HCT116 (cell line): ENCODE results near the gene CADPS2.

Experiments used
- EGR1 ChIP-seq: IDR thresholded peaks from 2 replicates; pipeline ENCODE4 v1.6.1; 2012; ENCODE audit warnings: low read depth
- EZH2 ChIP-seq: fragments of 200-600 bp; sonication (generic); IDR thresholded peaks from 2 replicates; pipeline ENCODE4 v1.6.1; 2017; ENCODE audit warnings: antibody characterized with exemption, mixed run types
- POLR2A ChIP-seq: IDR thresholded peaks from 2 replicates; pipeline ENCODE4 v1.7.0; 2011; ENCODE audit warnings: borderline replicate concordance; ENCODE audit not compliant: insufficient read depth, insufficient read length; ENCODE audit errors: extremely low read depth
- POLR2AphosphoS5 ChIP-seq: IDR thresholded peaks from 2 replicates; pipeline ENCODE4 v1.6.1; 2011; ENCODE audit warnings: mild to moderate bottlenecking, low read depth, low read length, moderate library complexity
- TCF7L2 ChIP-seq: IDR thresholded peaks from 2 replicates; pipeline ENCODE4 v1.7.0; 2011; ENCODE audit warnings: borderline replicate concordance, inconsistent platforms; ENCODE audit not compliant: insufficient read depth, insufficient read length; ENCODE audit errors: extremely low read depth
- ZNF274 ChIP-seq: fragments of 200-500 bp; sonication (Bioruptor generic); IDR thresholded peaks from 2 replicates; pipeline ENCODE4 v1.6.1; 2014; ENCODE audit warnings: mild to moderate bottlenecking, low read depth, low read length, inconsistent platforms
- TF ChIP-seq, protein P1 (sequence below), 3 experiments: fragments of 200-600 bp in 1 of 3; sonication (generic) in 1 of 3; IDR thresholded peaks in 2 of 3; conservative IDR thresholded peaks in 1 of 3; 2 replicates each; pipeline ENCODE4 v1.5.1; 2012 to 2017; ENCODE audit warnings: low read depth in 2 of 3, low read length in 2 of 3, antibody characterized with exemption in 1 of 3, borderline replicate concordance in 1 of 3, control low read depth in 1 of 3, mild to moderate bottlenecking in 1 of 3, mixed read lengths in 1 of 3, mixed run types in 1 of 3, moderate library complexity in 1 of 3; ENCODE audit not compliant: insufficient read depth in 1 of 3
- TF ChIP-seq, protein P2 (sequence below): IDR thresholded peaks from 2 replicates; pipeline ENCODE4 v1.6.1; 2011; ENCODE audit warnings: mild to moderate bottlenecking, low read length, moderate library complexity; ENCODE audit not compliant: insufficient replicate concordance; ENCODE audit errors: extremely low read depth

- TF ChIP-seq, protein P1, sequence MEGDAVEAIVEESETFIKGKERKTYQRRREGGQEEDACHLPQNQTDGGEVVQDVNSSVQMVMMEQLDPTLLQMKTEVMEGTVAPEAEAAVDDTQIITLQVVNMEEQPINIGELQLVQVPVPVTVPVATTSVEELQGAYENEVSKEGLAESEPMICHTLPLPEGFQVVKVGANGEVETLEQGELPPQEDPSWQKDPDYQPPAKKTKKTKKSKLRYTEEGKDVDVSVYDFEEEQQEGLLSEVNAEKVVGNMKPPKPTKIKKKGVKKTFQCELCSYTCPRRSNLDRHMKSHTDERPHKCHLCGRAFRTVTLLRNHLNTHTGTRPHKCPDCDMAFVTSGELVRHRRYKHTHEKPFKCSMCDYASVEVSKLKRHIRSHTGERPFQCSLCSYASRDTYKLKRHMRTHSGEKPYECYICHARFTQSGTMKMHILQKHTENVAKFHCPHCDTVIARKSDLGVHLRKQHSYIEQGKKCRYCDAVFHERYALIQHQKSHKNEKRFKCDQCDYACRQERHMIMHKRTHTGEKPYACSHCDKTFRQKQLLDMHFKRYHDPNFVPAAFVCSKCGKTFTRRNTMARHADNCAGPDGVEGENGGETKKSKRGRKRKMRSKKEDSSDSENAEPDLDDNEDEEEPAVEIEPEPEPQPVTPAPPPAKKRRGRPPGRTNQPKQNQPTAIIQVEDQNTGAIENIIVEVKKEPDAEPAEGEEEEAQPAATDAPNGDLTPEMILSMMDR (IDR thresholded peaks at IDR 0.05 in 2 of 3, conservative IDR thresholded peaks at IDR 0.05 in 1 of 3; ENCODE audit: borderline replicate concordance in 1 of 3, insufficient read depth in 1 of 3, low read depth in 2 of 3, low read length in 2 of 3) = no peak
- TF ChIP-seq POLR2AphosphoS5 (no peak), ZNF274 (no peak), EZH2 (no peak), TCF7L2 (no peak), EGR1 (no peak), POLR2A (no peak)
- TF ChIP-seq, protein P2, sequence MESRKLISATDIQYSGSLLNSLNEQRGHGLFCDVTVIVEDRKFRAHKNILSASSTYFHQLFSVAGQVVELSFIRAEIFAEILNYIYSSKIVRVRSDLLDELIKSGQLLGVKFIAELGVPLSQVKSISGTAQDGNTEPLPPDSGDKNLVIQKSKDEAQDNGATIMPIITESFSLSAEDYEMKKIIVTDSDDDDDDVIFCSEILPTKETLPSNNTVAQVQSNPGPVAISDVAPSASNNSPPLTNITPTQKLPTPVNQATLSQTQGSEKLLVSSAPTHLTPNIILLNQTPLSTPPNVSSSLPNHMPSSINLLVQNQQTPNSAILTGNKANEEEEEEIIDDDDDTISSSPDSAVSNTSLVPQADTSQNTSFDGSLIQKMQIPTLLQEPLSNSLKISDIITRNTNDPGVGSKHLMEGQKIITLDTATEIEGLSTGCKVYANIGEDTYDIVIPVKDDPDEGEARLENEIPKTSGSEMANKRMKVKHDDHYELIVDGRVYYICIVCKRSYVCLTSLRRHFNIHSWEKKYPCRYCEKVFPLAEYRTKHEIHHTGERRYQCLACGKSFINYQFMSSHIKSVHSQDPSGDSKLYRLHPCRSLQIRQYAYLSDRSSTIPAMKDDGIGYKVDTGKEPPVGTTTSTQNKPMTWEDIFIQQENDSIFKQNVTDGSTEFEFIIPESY = no peak
Measured at GRCh38 chr7:122684504-122684903, 201.8 kb downstream of the CADPS2 start.
